HG02759 (cell line): ENCODE results near the gene GARNL3.

ENCODE experiments used
- ATAC-seq: cut with Tn5 transposase; IDR thresholded peaks from one replicate; pipeline ENCODE4 v1.9.1; 2021; ENCODE audit warnings: mild to moderate bottlenecking, moderate library complexity; ENCODE audit not compliant: unreplicated experiment

GARNL3 gene

DNA sequence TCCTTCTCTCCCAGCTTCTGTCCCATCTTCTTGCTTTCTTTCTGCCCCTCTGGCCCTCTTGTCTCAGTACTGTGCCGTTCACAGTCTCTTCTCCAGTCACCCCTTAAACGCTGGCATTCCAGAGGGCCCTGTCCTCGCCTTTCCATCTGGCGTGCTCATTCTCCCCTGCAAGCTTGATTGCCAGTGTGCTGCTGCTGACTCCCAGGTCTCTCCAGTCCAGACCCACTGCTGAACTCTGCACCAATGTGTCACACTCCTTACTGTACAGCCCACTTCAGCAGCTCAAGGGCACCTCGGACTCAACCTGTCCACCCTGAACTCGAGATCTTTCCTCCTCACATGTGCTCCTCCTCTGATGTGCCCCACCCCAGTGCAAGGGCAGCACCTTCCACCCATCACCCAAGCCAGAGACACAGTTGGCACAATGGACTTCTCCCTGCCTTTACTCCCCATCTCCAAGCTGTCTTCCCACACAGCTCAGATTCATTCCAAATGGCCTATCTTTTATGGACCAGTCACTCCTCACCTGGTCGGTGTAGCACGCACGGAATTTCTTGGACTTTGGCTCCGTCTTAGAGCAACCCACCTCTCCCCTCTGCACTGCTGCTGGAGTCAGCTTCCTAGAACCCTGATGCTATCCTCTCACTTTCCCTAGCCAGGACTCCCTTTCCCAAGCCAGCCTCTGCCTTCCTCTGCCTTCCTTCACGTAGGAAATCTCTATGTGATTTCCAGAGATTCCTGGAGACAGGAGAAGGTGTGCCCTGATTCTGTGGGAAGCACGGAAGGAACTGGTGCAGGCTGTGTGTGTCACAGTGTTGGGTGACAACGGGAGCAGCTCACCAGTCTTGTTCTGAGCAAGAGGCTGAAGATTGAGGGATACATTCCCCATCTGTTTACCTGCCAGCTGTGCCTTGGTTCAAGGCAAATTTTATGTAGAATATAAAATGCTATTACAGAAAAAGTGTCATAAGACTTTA is 106.4 kb downstream of the GARNL3 start:
- ATAC-seq = no peak

DNA sequence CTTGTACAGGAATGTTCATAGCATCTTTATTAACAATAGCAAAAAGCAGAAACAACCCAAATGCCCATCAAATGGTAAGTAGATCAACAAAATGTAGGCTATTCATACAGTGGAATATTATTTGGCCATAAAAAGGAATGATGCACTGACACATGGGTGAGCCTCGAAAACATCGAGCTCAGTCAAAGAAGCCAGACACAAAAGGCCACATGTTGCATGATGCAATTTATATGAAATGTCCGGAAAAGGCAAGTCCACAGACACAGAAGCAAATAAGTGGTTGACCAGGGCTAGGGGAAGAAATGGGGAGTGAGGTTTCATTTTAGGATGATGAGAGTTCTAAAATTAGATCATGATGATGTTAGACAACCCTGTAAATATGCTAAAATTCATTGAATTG is 115.9 kb downstream of the GARNL3 start:
- ATAC-seq = no peak

DNA sequence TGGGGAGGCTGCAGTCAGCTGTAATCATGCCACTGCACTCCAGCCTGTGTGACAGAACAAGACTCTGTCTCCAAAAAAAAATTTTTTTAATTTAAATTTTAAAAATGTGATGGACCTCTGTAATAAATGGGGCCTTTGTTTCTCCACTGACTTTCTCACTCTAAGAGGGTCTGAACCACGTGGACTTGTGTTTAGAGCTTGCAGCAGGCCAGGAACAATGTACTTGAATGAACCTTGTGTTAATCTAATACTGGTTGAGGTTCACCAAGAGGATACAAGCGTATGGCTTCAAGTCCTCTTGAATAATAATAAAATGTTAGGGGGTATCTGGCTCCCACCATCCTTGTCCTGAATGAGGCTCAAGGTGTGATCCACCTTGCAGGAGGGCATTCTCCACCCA is 118.0 kb downstream of the GARNL3 start:
- no peak for ATAC-seq

DNA sequence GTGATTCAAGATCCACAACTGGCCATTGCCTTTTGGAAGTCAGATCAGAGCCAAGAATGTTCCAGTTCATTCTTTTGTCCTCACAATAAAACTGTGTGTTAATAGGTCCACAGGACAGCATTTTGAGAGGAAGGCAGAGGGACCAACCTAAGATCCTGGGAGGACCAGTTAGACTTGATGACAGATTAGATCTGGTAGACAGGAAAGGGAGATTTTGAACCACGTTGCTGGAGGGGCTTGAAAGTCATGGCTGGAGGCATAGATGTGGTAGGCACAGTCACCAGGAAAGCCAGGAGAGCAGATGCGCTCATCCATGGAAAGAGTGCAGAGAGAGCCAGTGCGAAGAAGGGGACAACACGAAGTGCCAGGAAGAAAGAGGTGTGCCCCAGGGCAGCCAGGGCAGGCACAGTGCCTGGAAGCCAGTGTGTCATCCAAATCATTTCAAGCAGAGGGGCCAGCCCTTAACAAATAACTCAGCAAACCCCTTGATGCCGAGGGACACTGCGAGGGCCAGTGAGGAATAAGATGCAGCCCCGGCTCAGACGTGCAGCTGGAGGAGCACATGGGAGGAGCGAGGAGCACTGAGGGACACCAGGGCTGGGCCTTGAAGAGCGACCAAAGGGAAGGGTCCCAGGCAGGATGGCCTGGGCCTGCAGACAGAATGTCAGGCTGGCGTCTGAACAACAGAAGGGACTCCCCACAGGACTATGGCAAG is 119.6 kb downstream of the GARNL3 start:
- ATAC-seq = no peak

DNA sequence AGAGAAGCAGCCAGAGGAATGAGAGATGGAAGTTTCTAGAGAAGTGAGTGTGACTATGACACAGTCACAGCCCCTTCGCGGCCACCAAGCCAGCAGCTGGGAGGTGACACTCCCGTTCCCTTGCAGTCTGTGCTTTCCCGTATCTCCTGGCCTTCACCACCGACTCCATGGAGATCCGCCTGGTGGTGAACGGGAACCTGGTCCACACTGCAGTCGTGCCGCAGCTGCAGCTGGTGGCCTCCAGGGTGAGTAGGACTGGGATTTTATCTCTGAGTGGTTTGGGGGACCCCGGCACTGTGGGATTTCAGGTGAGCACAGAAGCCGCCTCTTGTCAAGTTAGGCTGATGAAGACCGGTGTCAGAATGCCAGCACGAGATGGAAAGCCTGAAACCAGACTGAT is 120.3 kb downstream of the GARNL3 start:
- no peak for ATAC-seq

DNA sequence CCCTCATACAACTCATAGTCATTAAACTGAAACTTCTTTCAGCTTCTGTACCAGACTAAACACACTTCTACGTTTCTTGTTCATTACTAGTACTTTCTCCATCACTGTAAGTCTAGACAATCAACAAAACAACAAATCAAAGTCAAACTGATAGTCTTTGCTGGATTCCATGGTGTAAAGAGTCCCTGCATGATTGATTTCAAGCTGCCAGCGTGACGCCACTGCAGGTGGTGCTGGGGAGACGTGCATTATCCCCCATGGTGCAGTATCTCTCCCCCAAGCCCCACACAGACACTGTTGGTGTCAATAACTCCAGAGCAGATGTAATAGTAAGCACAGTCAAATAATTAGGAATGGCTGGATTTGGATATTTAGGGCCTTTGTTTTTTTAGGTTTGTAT is 121.7 kb downstream of the GARNL3 start:
- no peak for ATAC-seq

DNA sequence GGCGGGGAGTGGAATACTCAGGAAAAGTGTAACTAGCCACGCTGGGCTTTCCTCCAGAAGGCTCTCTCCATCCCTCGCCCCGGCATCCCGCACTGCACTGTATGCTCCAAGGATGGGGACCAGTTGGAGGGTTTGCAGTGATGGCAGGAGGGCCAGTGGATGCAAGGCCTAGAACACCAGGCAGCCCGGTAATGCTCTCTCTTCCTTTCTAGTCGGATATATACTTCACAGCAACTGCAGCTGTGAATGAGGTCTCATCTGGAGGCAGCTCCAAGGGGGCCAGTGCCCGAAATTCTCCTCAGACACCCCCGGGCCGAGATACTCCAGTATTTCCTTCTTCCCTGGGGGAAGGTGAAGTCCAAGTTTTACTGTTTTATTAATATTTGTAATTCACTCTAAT is 122.4 kb downstream of the GARNL3 start:
- no peak for ATAC-seq

DNA sequence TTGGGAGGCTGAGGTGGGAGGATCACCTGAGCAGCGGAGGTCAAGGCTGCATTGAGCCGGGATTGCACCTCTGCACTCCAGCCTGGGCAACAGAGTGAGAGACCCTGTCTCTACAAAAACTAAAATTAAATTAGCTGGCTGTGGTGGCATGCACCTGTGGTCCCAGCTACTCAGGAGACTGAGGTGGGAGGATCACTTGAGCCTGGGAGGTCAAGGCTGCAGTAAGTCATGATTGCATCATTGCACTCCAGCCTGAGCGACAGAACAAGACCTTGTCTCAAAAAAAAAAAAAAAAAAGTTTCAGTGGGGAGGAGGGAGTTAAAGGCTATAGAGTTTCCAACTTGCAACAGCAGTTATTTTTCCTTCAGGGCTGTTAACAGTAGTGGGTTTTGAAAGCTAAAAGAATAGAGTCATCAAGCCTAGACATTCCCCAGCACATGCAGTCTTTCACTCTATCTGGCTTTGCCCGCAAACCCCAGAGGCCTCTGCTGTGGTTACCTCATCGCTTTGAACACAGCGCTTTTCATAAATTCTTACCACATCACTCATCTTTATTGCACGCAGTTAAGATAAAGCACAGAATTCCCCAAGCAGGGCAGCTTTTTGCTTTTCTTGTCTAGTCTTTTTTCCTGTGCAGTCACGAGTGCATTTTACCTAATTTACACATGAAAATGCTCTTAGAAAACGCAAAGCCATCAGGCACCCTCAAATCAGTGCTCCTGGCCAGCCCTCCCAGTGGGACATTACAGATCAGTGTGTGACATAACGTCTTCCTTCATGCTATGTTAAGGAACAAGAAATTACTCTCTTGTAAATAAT is 123.7 kb downstream of the GARNL3 start:
- peak; percentile 90 for ATAC-seq

DNA sequence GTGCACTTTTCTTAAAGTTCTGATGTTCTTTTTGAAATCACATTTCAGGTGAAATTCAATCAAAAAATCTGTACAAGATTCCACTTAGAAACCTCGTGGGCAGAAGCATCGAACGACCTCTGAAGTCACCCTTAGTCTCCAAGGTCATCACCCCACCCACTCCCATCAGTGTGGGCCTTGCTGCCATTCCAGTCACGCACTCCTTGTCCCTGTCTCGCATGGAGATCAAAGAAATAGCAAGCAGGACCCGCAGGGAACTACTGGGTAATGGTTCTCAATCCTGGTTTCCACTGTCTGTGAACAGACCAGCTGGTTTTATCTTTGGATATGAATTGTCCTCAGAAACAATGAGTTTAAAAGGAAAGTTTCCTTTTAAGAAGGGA is 124.3 kb downstream of the GARNL3 start:
- no peak for ATAC-seq

DNA sequence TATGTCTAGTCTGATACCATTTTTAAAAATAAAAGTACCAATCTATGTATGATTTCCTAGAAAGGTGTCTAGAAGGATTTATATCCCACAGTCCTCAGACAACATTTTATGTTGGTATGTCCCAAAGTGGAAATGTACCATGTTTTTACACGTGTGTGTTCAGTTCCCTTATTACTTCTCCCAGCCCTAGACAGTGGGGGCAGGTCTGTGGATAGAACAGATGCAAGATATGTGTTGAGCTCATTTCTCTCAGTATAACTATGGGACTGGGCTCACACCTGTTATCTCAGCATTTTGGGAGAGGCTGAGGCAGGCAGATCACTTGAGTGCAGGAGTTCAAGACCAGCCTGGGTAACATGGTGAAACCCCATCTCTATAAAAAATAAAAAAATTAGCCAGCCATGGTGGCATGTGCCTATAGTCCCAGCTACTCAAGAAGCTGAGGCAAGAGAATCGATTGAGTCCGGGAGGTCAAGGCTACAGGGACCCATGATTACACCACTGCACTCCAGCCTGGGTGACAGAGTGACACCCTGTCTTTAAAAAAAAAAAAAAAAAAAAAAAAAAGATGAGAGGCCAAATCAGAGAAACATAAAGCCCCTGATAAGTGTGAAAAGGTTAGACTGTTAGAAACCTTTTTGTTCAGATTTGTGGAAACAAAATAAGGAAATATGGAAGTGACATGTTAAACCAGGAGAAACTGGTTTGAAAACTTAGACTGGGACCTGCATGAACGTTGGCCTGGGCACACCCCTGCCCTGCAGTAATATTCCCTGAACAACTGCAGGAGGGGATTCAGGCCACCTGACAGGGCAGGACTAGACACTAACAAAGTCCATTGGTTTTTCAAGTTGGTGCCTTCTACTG is 125.0 kb downstream of the GARNL3 start:
- ATAC-seq = no peak

DNA sequence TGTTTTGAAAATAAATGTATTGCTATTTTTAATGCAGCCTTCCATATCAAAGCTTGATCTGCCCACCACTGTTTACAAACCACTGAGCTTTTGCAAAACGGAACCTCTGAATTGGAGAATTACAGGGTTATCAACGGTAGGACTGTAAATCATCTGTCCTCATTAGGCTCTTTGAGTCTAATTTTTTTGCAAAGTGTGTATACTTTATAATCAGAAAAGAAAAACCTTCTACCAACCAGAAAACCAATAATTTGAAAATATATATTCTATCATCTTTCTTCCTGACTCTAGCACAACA is 125.6 kb downstream of the GARNL3 start:
- ATAC-seq = no peak

DNA sequence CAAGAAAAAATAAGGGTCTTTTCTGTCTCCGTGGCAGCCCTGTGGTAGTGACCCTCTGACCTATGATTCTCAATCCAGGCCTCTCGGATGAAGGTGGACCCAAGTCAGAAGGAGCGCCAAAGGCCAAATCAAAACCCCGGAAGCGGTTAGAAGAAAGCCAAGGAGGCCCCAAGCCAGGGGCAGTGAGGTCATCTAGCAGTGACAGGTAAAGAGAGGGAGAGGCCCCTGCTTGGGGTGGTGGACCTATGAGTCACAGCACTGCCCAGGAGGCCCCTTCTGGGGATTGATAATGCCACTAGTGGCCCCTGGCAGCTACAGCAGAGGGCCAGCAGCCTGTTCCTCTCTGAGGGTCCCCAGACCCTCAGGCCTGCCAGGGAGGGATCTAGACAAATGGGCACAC is 126.0 kb downstream of the GARNL3 start:
- ATAC-seq = no peak

DNA sequence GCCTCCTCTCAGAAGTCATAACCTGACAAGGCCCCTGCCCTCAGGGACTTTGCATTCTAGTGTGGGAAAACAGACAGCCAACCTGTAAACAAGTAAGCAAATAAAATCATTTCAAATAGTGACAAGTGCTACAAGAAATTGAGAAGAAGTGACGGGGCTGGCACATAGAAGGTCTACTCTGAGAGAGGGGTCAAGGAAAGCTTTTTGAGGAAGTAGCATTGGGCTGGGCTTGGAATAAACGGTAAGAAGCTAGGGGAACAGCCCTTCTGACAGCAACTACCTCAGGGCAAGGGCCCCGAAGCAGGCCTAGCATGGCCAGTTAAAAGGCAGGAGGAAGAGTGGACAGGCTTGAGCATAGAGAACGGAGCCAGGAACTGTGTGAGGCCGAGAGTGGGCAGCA is 127.6 kb downstream of the GARNL3 start:
- ATAC-seq = no peak

DNA sequence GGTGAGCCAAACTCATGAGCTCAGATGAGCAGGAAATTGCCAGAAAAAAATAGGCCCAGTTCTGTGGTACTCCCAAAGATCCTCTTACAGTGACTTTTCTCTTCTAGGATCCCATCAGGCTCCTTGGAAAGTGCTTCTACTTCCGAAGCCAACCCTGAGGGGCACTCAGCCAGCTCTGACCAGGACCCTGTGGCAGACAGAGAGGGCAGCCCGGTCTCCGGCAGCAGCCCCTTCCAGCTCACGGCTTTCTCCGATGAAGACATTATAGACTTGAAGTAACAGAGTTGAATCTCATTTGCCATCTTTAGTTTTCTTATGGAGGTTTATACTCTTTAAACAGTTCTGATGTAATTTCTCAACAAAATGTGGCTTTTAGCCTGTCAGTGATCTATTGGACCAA is 128.4 kb downstream of the GARNL3 start:
- ATAC-seq = no peak

DNA sequence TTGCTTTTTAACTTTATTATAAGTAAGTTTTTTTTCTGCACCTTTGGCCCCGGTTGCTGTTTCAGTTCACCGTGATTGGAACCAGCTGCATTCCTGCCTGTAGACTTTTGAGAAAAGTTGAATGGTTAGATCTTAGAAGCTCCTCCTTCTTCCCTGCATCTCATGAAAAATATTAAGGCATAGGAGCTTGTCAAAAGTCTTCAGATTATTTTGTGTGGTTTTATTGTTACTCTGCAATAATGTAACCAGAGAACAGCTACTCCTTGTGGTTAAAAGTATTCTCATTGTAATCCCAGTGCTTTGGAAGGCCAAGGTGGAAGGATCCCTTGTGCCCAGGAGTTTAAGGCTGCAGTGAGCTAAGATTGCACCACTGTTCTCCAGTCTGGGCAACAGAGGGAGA is 129.1 kb downstream of the GARNL3 start:
- no peak for ATAC-seq

DNA sequence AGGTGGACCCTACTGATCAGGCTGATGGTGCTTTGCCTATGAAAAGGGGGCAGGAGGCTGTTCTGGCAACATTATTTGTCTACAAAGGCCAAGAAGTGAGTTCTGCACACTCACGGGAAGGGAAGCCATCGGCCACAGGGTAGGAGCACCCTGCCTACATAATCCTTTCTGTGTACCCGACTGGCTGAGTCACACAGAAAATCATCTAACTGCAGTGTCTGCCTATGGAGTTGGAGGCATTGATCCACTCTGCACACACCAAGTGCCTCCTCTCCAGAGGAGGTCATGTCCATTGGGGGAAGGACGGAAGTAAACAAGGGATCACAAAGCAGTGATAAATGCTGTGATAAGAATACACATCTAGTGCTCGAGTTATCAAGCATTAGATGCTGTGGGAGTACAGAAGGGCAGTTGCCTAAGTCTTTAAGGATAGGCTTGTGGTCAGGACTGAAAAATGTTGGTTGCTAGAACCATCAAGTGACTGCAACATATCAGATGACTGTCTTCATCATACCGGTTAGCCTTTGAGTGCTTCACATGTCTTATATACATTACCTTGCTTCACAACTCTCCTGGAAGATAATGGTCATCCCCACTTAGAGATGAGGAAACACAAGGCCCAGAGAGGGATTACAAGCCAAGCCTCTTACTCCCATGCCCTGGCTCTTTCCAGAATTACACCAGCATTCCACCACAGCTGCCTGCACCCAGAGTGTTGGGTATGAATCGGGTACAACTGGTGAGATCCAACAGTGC is 131.1 kb downstream of the GARNL3 start:
- ATAC-seq = no peak

DNA sequence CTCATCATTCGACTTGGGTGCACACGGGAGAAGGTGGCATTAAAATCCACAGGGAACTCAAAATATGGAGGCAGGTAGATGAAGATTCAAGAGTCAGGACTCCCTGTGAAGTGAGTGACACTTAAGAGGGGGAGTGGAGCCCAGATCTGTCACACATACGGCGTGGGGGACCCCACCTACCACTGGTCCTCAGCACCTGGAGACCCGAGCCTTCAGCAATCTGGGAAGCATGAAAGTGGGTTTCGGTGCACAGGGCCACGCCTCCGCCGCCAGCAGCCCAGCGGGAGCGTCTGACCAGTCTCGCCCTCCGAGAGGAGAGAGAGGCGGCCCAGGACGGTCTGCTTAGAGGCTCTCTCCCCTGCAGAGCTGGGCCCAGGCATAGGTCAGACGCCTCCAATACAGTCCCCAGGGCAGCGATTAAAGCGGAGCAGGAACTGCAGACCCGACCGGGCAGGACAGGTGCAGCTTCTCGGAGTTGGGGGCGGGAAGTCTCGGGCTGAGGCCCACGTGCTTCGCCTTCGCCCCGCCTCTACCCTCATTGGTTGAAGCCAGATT is 131.8 kb downstream of the GARNL3 start:
- no peak for ATAC-seq

DNA sequence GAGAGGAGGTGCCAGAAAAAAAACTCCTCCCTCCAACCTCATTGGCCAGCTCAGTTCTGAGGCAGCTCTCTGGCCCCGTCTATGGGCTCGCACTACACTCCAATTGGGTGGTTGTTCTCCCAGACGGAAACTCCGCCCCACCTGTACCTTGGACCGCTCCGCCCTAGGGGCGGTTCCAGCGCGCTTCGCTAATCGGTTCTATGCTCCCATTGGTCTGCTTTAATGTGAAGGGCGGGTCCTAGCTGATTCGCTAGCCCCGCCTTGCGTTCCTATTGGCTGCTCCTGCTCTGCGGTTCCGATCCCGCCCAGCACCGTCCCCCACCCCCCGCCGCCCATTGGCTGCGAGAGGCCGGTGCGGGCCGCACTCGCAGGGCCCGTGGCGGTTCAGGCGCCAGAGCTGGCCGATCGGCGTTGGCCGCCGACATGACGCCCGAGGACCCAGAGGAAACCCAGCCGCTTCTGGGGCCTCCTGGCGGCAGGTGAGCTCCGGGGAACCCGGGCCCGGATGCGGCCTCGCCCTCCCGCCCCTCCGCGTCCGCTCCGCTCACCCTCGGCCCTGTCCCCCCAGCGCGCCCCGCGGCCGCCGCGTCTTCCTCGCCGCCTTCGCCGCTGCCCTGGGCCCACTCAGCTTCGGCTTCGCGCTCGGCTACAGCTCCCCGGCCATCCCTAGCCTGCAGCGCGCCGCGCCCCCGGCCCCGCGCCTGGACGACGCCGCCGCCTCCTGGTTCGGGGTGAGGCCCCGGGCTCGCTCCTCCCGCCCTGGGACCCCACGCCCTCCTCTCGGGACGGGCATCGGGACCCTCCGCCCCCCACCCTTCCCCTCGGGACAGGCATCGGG is 132.5 kb downstream of the GARNL3 start, which contains the start of gene SLC2A8:
SLC2A8 (plus strand) TSS at position 362 of the 838 bp plus-strand sequence; CDS start at position 424, 62 bp downstream.
- ATAC-seq = peak; percentile 93
